Esophagus muscularis mucosa (tissue), 3 donors: ENCODE data around the gene RIN3.

ENCODE experiments used
- CTCF ChIP-seq, 3 experiments: fragments of 200-600 bp in 2 of 3; fragments of 450-650 bp in 1 of 3; sonication (generic) in 2 of 3; IDR thresholded peaks; one replicate each; pipeline ENCODE4 v1.5.1; 2017 to 2019; ENCODE audit warnings: antibody characterized with exemption in 3 of 3, mild to moderate bottlenecking in 2 of 3, moderate library complexity in 1 of 3
- POLR2A ChIP-seq: fragments of 450-650 bp; IDR thresholded peaks from one replicate; pipeline ENCODE4 v1.6.1; 2017; ENCODE audit warnings: antibody characterized with exemption, moderate library complexity, mild to moderate bottlenecking, low read depth
- POLR2AphosphoS5 ChIP-seq, 2 donors: sonication (generic); formaldehyde crosslinking; IDR thresholded peaks; one replicate each; pipeline ENCODE4 v1.6.1; 2017; ENCODE audit warnings: antibody characterized with exemption in 2 of 2

- TF ChIP-seq POLR2AphosphoS5 (IDR thresholded peaks at IDR 0.05) (no peak), CTCF (IDR thresholded peaks at IDR 0.05) (no peak), POLR2A (no peak)
These were observed 157.2 kb downstream of the RIN3 start for GRCh38 chr14:92670643-92671366.
